HAP-1 (cell line): Measurements from ENCODE around the gene NEB.
A peak's percentile ranks its signal among the peaks of the same experiment; 100 is the strongest.
"Not testable (repeated sequence)": the region's sequence is repeated elsewhere in the genome, so short reads cannot be mapped to it uniquely, and the experiment has no call there.

Source experiments
- DNase-seq, 2 experiments: peaks; one replicate each; pipeline ENCODE4 v3.0.0-alpha.2; 2016 to 2020; ENCODE audit warnings: low spot score in 2 of 2
- H3K27me3 ChIP-seq: fragments of 250-450 bp; sonication (Bioruptor Pico); 2 replicates; pipeline ENCODE4 v1.5.1; 2020; ENCODE audit warnings: low read depth, mild to moderate bottlenecking, moderate library complexity
- H3K36me3 ChIP-seq: fragments of 250-450 bp; sonication (Bioruptor Pico); replicated peaks from 2 replicates; pipeline ENCODE4 v1.5.1; 2020; ENCODE audit warnings: mild to moderate bottlenecking
- H3K4me1 ChIP-seq: fragments of 250-450 bp; sonication (Bioruptor Pico); 2 replicates; pipeline ENCODE4 v1.5.1; 2020; ENCODE audit warnings: mild to moderate bottlenecking
- H3K4me3 ChIP-seq: fragments of 250-450 bp; sonication (Bioruptor Pico); 2 replicates; pipeline ENCODE4 v1.5.1; 2020; ENCODE audit warnings: mild to moderate bottlenecking, moderate library complexity
- H3K9me3 ChIP-seq: fragments of 250-450 bp; sonication (Bioruptor Pico); 2 replicates; pipeline ENCODE4 v1.5.1; 2020; ENCODE audit warnings: mild to moderate bottlenecking, moderate library complexity
- in situ Hi-C: fragments of 300-500 bp; cut with MboI; formaldehyde crosslinking; loops from 3 replicates; pipeline ENCODE4 v1.14.3; 2020; ENCODE audit warnings: low sequenced_read_pairs, inconsistent platforms, mixed read lengths

Gene NEB

DNA sequence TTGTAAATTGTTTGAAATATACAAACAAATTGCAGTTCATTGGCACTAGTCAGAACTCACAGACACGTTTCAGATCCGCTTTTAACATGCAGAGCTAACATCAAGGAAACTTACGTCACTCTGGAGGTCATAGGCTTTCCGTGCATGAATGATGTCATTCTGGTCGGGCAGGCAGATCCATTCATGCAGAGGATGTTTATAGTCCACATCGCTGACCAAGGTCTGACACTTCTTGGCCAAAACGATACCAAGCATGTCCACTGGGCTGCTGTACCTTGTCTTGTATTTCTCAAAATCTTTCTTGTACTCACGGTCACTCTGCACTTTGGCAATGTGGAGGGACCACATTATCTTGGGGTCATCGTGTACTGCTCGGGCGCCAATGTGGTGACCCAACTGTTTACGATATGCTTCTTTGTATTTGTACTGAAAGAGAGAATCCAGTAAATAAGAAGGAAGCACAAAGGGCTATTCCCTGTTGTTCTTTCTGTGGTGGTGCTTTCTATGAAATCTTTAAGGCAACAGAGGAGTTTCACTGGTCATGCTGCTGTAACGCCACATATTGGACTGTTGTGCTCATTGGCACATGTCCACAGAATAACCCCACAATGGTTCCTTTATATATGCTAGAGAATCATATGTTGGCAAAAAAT lies 114.8 kb downstream of the NEB start:
- in situ Hi-C loops = loop anchor here (10.0 kb wide), 1 partner anchor 65 kb away; no protein-coding TSS in a partner anchor
- Histone ChIP-seq H3K27me3 (no peaks in the 10 kb centered on the region), H3K4me3 (no peak overlapping the region), H3K4me1 (peaks cover 2% of the 10 kb centered on the region; the same call in 1 of the 2 replicates), H3K9me3 (no peaks in the 10 kb centered on the region), H3K36me3 (no peaks in the 10 kb centered on the region)
- no peak for DNase-seq

DNA sequence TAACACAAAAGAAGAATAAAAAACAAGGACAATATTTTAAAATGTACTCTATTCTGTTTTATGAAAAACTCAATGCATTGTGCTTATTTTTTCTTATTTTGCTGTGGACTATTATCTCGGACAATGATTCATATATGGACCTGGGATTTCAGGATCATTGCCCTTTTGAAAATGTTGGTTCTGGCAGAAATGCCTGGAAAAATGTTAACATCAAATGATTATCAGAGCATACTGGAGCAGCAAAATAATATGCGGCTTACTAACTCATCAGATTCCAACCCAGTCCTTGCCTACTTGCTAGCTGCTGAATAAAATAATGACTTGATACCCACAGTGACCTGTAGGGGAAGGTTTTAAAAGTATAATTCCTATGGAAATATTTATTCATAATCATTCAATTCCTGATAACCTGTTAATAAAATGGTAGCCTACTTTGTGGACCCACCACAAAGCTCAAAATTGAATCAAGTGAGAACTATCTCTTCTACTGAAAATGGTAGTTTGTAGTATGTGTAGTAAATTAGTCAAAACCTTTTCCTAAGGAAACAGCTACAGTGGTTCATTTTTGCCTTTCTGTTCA lies 117.4 kb downstream of the NEB start:
- in situ Hi-C loops = loop anchor here (10.0 kb wide), 1 partner anchor 62 kb away; no protein-coding TSS in a partner anchor
- H3K27me3 ChIP-seq = no peaks in the 10 kb centered on the region
- H3K4me3 ChIP-seq = no peak overlapping the region
- H3K4me1 ChIP-seq = no peaks in the 10 kb centered on the region
- H3K36me3 ChIP-seq = no peaks in the 10 kb centered on the region
- no peak for DNase-seq
- H3K9me3 ChIP-seq = no peaks in the 10 kb centered on the region

GRCh38 chr2:151614606-151615306 lies 119.5 kb downstream of the NEB start:
- no peak for DNase-seq
- Histone ChIP-seq H3K9me3 (no peaks in the 10 kb centered on the region), H3K36me3 (no peaks in the 10 kb centered on the region), H3K4me1 (no peaks in the 10 kb centered on the region), H3K4me3 (no peak overlapping the region), H3K27me3 (no peaks in the 10 kb centered on the region)
- in situ Hi-C loops = loop anchor here (10.0 kb wide), 1 partner anchor 60 kb away; no protein-coding TSS in a partner anchor

GRCh38 chr2:151614159-151614558 lies 120.1 kb downstream of the NEB start:
- Histone ChIP-seq H3K4me3 (no peak overlapping the region), H3K9me3 (no peaks in the 10 kb centered on the region), H3K4me1 (no peaks in the 10 kb centered on the region), H3K27me3 (no peaks in the 10 kb centered on the region), H3K36me3 (no peaks in the 10 kb centered on the region)
- in situ Hi-C loops = loop anchor here (10.0 kb wide), 1 partner anchor 59 kb away; no protein-coding TSS in a partner anchor
- no peak for DNase-seq

DNA sequence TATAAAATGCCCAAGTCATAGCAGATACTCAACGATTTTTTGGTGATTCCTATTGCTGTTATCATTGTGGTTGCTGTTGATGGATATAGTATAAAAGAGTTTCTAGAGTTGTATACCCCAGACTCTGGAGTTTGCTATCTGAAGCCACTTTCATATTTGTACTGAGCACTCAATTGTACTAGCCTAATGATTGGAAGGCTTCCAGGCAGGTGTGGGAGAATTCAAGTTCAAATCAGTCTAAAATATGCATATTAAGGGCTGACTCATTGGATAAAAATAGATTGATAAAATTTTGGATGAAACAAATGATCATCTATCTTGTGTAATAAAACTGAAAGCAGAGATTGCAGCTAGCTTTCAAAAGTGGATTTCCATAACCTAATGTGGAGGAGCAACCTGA lies 122.9 kb downstream of the NEB start:
- no peaks in the 10 kb centered on the region for H3K9me3 ChIP-seq
- in situ Hi-C loops = loop anchor here (10.0 kb wide), 1 partner anchor 57 kb away; no protein-coding TSS in a partner anchor

GRCh38 chr2:151610310-151610709 lies 124.0 kb downstream of the NEB start:
- H3K36me3 ChIP-seq = no peaks in the 10 kb centered on the region
- no peak overlapping the region for H3K4me3 ChIP-seq
- in situ Hi-C loops = loop anchor here (10.0 kb wide), 1 partner anchor 56 kb away; no protein-coding TSS in a partner anchor
- no peak for DNase-seq
- H3K27me3 ChIP-seq = no peaks in the 10 kb centered on the region
- H3K4me1 ChIP-seq = no peaks in the 10 kb centered on the region
- no peaks in the 10 kb centered on the region for H3K9me3 ChIP-seq

More for the DNA sequence above, 122.9 kb downstream of the NEB start:
- Histone ChIP-seq H3K4me3 (no peak overlapping the region), H3K4me1 (no peaks in the 10 kb centered on the region), H3K27me3 (no peaks in the 10 kb centered on the region), H3K36me3 (no peaks in the 10 kb centered on the region)
- no peak for DNase-seq

- H3K27me3 ChIP-seq = no peaks in the 10 kb centered on the region
- no peaks in the 10 kb centered on the region for H3K36me3 ChIP-seq
- in situ Hi-C loops = loop anchor here (10.0 kb wide), 1 partner anchor 55 kb away; no protein-coding TSS in a partner anchor
- H3K4me1 ChIP-seq = no peaks in the 10 kb centered on the region
- no peak for DNase-seq
- no peak overlapping the region for H3K4me3 ChIP-seq
- H3K9me3 ChIP-seq = no peaks in the 10 kb centered on the region
Measured at GRCh38 chr2:151609705-151610104, 124.6 kb downstream of the NEB start.

- DNase-seq, in situ Hi-C loops, H3K4me1 ChIP-seq, H3K4me3 ChIP-seq, H3K36me3 ChIP-seq, H3K9me3 ChIP-seq, H3K27me3 ChIP-seq: not testable (repeated sequence)
Measured at GRCh38 chr2:151607459-151608424, 126.5 kb downstream of the NEB start.

DNA sequence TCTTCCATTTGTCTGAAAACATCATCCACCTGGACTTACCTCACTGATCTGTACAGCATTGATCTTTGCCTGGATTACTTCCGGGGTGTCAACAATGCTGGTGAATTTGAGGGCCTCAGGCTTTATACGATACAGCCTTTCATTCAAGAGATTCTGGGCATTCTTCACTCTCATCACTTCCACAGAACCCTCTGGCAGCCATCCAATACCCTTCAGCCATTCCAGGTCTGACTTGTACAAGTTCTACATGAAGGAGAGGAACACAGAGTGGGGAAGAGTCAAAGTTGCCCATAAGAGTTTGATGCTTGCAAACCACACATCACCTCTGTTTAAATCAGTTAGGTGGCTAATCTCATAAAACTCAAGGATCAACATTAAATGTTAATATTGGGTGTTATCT lies 130.7 kb downstream of the NEB start:
- H3K4me3 ChIP-seq, H3K4me1 ChIP-seq, H3K36me3 ChIP-seq, H3K27me3 ChIP-seq, in situ Hi-C loops, H3K9me3 ChIP-seq: not testable (repeated sequence)
- peak in 1 of 2 experiments; percentile 39 for DNase-seq

DNA sequence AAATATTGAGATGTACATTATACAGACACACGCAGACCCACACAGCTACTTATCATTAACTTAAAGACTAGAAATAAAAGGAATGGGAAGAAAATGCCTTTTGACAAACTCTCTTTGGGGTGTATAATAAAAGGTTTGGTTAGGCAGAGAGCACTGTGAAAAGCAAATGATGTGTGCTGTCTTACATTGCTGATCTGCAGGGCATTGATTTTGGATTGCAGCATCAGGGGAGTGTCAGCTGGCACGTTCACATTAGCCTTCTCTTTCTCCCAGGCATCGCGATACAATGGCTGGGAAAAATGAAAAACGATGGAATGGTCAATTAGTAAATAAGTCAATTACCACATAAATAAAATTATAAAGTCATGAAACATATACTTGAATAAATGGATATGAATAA lies 131.9 kb downstream of the NEB start:
- DNase-seq, in situ Hi-C loops, H3K4me3 ChIP-seq, H3K27me3 ChIP-seq, H3K4me1 ChIP-seq, H3K36me3 ChIP-seq, H3K9me3 ChIP-seq: not testable (repeated sequence)

GRCh38 chr2:151601803-151602202 lies 132.5 kb downstream of the NEB start:
- H3K4me1 ChIP-seq, in situ Hi-C loops, H3K36me3 ChIP-seq: not testable (repeated sequence)

GRCh38 chr2:151596903-151597608 lies 137.2 kb downstream of the NEB start:
- H3K4me1 ChIP-seq, in situ Hi-C loops, DNase-seq, H3K9me3 ChIP-seq, H3K27me3 ChIP-seq, H3K36me3 ChIP-seq, H3K4me3 ChIP-seq: not testable (repeated sequence)

More at GRCh38 chr2:151601803-151602202, 132.5 kb downstream of the NEB start:
- DNase-seq, H3K4me3 ChIP-seq, H3K27me3 ChIP-seq, H3K9me3 ChIP-seq: not testable (repeated sequence)

- DNase-seq, in situ Hi-C loops: not testable (repeated sequence)
Measured at GRCh38 chr2:151591908-151592255, 142.4 kb downstream of the NEB start.

More at GRCh38 chr2:151591908-151592255, 142.4 kb downstream of the NEB start:
- not testable (repeated sequence) for H3K36me3 ChIP-seq, H3K4me1 ChIP-seq, H3K27me3 ChIP-seq, H3K4me3 ChIP-seq, H3K9me3 ChIP-seq
